Gastrocnemius medialis (tissue), 4 donors: ENCODE measurements around the gene IQSEC1. TPM values are rescaled to one million over a fixed set of nuclear protein-coding genes. Genes with fewer than 3 reads are reported as not detected.

Source experiments
- ATAC-seq, 2 donors: fragments of 150-250 bp; one replicate each; pipeline ENCODE4 v1.9.1; 2016
- DNase-seq, 2 donors: peaks; one replicate each; pipeline ENCODE4 v3.0.0-alpha.2; 2019
- H3K27ac ChIP-seq, 4 donors: fragments of 200-600 bp; sonication (generic); 1 replicate in 1 of 4; 2 replicates in 3 of 4; pipeline ENCODE4 v1.5.1; 2016 to 2018; ENCODE audit warnings: mild to moderate bottlenecking in 2 of 4, moderate library complexity in 1 of 4
- H3K27me3 ChIP-seq, 3 donors: fragments of 200-600 bp; sonication (generic) in 2 of 3; 1 replicate in 1 of 3; 2 replicates in 2 of 3; pipeline versions ENCODE4 v1.5.1 to v1.6.0; 2016 to 2019; ENCODE audit warnings: mild to moderate bottlenecking in 1 of 3, moderate library complexity in 1 of 3
- H3K36me3 ChIP-seq, 2 donors: fragments of 200-600 bp; sonication (generic) in 1 of 2; one replicate each; pipeline ENCODE4 v1.5.1; 2017 to 2018
- H3K4me1 ChIP-seq, 2 donors: fragments of 200-600 bp; sonication (generic) in 1 of 2; one replicate each; pipeline ENCODE4 v1.5.1; 2016 to 2017; ENCODE audit warnings: mild to moderate bottlenecking in 2 of 2
- H3K4me3 ChIP-seq, 4 donors: fragments of 200-600 bp; sonication (generic) in 3 of 4; 1 replicate in 1 of 4; 2 replicates in 3 of 4; pipeline ENCODE4 v1.5.1; 2016 to 2019; ENCODE audit warnings: mild to moderate bottlenecking in 2 of 4
- H3K9me3 ChIP-seq, 3 donors: fragments of 200-600 bp; sonication (generic) in 2 of 3; 1 replicate in 1 of 3; 2 replicates in 2 of 3; pipeline ENCODE4 v1.5.1; 2016 to 2019
- POLR2A ChIP-seq, 2 donors: fragments of 450-650 bp; IDR thresholded peaks; one replicate each; pipeline ENCODE4 v1.6.1; 2017; ENCODE audit warnings: antibody characterized with exemption in 2 of 2, mild to moderate bottlenecking in 2 of 2, moderate library complexity in 2 of 2
- in situ Hi-C, 4 donors: fragments of 200-750 bp; cut with MboI; loops; one replicate each; pipeline versions ENCODE4 v1.15.0 to v1.8.0; 2017; ENCODE audit warnings: low sequenced_read_pairs in 4 of 4
- intact Hi-C: fragments of 100-400 bp; cut with DNase I; formaldehyde crosslinking; loops from one replicate; pipeline ENCODE4 v1.15.1; 2023; ENCODE audit warnings: low total_unique reads
- total RNA-seq, 4 donors: library from RNA; depleted of rRNA; stranded (reverse); fragments of >200 nt; gene quantifications; one replicate each; pipeline versions ENCODE4 v1.1.0 to v1.2.3, GENCODE V29; 2016
- TF ChIP-seq, protein P1 (sequence below), 5 experiments: fragments of 450-650 bp in 3 of 5; fragments of 200-600 bp in 2 of 5; sonication (generic) in 2 of 5; IDR thresholded peaks in 4 of 5; conservative IDR thresholded peaks in 1 of 5; 1 replicate in 4 of 5; 2 replicates in 1 of 5; pipeline ENCODE4 v1.5.1; 2016 to 2019; ENCODE audit warnings: antibody characterized with exemption in 5 of 5, mild to moderate bottlenecking in 3 of 5, moderate library complexity in 3 of 5

Gene IQSEC1
- total RNA-seq, 4 donors from 2014 or later = 15.2 to 31.3 (median 28.0) TPM

DNA sequence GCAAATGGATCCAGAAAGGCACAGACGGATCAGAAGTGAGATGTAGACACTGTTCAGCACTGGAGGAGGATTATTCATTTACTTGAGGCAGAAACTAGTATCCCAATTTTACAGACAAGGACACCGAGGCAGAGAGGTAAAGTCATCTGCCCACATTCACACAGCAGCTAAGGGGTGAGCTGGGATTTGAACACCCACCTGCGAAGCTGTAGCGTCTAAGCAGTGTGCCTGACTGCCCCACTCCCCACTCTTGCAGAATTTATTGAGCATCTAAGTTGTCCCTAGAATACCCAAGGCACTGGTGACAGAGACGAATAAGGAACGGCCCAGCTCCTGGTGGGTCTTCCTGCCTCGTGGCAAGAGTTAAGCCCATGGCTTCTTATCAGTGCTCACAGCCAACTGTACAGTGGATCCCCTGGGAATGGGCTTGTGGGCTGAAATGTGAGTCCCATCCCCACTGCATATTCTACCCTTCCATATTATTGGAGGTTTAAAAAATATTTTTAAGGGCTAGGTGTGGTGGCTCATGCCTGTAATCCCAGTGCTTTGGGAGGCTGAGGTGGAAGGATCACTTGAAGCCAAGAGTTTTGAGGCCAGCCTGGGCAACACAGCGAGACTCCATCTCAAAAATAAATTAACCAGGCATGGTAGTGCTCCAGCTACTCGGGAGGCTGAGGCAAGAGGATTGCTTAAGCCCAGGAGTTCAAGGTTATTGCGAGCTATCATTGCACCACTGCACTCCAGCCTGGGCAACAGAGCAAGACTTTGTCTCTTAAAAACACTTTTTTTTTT, 77.6 kb downstream of the IQSEC1 start:
- intact Hi-C loops = loop anchor here (1.0 to 2.0 kb wide), 4 partner anchors 29 to 127 kb away; no protein-coding TSS in a partner anchor
- H3K4me1 ChIP-seq = peaks cover 15 to 19% of the 10 kb centered on the region in 2 donors
- peak overlapping the region; percentile 86 to 97 (median 94) for H3K27ac ChIP-seq
- H3K4me3 ChIP-seq = peak overlapping the region in 1 of 4 donors; percentile 78
- H3K27me3 ChIP-seq = no peaks in the 10 kb centered on the region
- no peak for DNase-seq
- in situ Hi-C loops = loop anchor here in 3 of 4 donors (25.0 kb wide), 1 partner anchor 108 kb away; no protein-coding TSS in a partner anchor
- no peak for ATAC-seq
- TF ChIP-seq POLR2A (IDR thresholded peaks at IDR 0.05) = no peak
- TF ChIP-seq, protein P1, sequence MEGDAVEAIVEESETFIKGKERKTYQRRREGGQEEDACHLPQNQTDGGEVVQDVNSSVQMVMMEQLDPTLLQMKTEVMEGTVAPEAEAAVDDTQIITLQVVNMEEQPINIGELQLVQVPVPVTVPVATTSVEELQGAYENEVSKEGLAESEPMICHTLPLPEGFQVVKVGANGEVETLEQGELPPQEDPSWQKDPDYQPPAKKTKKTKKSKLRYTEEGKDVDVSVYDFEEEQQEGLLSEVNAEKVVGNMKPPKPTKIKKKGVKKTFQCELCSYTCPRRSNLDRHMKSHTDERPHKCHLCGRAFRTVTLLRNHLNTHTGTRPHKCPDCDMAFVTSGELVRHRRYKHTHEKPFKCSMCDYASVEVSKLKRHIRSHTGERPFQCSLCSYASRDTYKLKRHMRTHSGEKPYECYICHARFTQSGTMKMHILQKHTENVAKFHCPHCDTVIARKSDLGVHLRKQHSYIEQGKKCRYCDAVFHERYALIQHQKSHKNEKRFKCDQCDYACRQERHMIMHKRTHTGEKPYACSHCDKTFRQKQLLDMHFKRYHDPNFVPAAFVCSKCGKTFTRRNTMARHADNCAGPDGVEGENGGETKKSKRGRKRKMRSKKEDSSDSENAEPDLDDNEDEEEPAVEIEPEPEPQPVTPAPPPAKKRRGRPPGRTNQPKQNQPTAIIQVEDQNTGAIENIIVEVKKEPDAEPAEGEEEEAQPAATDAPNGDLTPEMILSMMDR (IDR thresholded peaks at IDR 0.05 in 4 of 5, conservative IDR thresholded peaks at IDR 0.05 in 1 of 5) = no peak
- no peaks in the 10 kb centered on the region for H3K36me3 ChIP-seq
- H3K9me3 ChIP-seq = no peaks in the 10 kb centered on the region

GRCh38 chr3:12994607-12995388, 78.4 kb downstream of the IQSEC1 start:
- ATAC-seq (peak; percentile 54 to 61), DNase-seq (peak; percentile 81 to 85)
- peak; percentile 66 to 84 for TF ChIP-seq POLR2A (IDR thresholded peaks at IDR 0.05)
- TF ChIP-seq, protein P1 (IDR thresholded peaks at IDR 0.05 in 4 of 5, conservative IDR thresholded peaks at IDR 0.05 in 1 of 5) = peak; percentile 89 to 98 (median 94)
- no peaks in the 10 kb centered on the region for H3K9me3 ChIP-seq
- H3K4me1 ChIP-seq = peaks cover 19% of the 10 kb centered on the region in 2 donors
- no peaks in the 10 kb centered on the region for H3K36me3 ChIP-seq
- H3K4me3 ChIP-seq = peak overlapping the region; percentile 78 to 99 (median 86)
- intact Hi-C loops = loop anchor here (1.0 to 2.0 kb wide), 4 partner anchors 28 to 126 kb away; no protein-coding TSS in a partner anchor
- H3K27me3 ChIP-seq = no peaks in the 10 kb centered on the region
- in situ Hi-C loops = loop anchor here in 3 of 4 donors (25.0 kb wide), 1 partner anchor 107 kb away; no protein-coding TSS in a partner anchor
- H3K27ac ChIP-seq = peak overlapping the region; percentile 86 to 97 (median 94)

GRCh38 chr3:12994357-12994606, 78.9 kb downstream of the IQSEC1 start:
- in situ Hi-C loops (loop anchor here in 3 of 4 donors (25.0 kb wide), 1 partner anchor 107 kb away; no protein-coding TSS in a partner anchor), intact Hi-C loops (loop anchor here (2.0 kb wide), 3 partner anchors 27 to 63 kb away; no protein-coding TSS in a partner anchor)
- peak; percentile 54 to 69 for ATAC-seq
- no peaks in the 10 kb centered on the region for H3K27me3 ChIP-seq
- DNase-seq = peak in 1 of 2 donors; percentile 55
- H3K27ac ChIP-seq = peak overlapping the region; percentile 86 to 97 (median 94)
- H3K4me1 ChIP-seq = peaks cover 19 to 20% of the 10 kb centered on the region in 2 donors
- no peak for TF ChIP-seq POLR2A (IDR thresholded peaks at IDR 0.05)
- TF ChIP-seq, protein P1 (IDR thresholded peaks at IDR 0.05 in 4 of 5, conservative IDR thresholded peaks at IDR 0.05 in 1 of 5) = no peak
- no peaks in the 10 kb centered on the region for H3K9me3 ChIP-seq
- no peaks in the 10 kb centered on the region for H3K36me3 ChIP-seq
- peak overlapping the region; percentile 78 to 99 (median 86) for H3K4me3 ChIP-seq

DNA sequence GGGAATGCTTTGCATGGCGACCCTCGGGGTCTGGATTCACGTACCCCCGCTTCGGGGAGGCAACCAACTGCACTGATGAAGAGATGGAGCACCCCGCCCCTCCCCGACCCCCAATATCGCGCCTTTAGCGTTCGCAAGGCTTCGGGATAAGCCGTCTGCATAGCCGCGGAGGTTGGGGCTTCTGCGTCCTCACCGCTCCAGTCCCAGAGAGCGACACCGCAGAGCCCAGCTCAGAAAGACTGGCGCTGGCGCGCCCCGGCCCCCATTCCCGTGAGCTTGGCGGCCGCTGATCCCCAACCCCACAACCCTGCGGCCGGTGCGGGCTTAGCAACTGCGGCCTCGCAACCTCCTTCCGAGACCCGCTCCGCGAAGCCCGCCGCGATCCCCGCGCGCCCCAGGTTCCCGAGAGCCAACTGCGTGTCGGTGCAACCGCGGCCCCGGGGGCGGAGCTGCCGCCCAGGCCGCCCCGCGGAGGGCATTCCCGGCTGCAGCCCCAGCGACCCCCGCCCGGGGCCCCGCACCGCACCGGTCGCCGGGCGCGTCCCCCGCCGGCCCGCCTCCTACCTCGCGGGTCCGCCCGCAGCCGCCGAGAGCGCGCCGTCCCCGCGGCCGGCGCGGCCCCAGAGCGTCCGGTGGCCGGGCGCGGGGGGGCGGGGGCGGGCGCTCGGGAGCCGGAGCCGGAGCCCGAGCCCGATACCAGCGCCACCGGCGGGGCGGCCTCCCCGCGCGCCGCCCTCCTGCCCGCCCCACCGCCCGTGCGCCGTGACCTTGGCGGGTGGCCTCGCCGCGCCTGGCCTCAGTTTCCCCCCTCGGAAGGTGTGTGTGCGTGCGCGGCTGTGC, 79.5 kb downstream of the IQSEC1 start:
- ATAC-seq (peak; percentile 53 to 57), DNase-seq (no peak)
- peak overlapping the region; percentile 86 to 97 (median 94) for H3K27ac ChIP-seq
- H3K27me3 ChIP-seq = no peaks in the 10 kb centered on the region
- no peaks in the 10 kb centered on the region for H3K36me3 ChIP-seq
- in situ Hi-C loops (loop anchor here in 3 of 4 donors (25.0 kb wide), 1 partner anchor 106 kb away; no protein-coding TSS in a partner anchor), intact Hi-C loops (loop anchor here (2.0 kb wide), 3 partner anchors 27 to 63 kb away; no protein-coding TSS in a partner anchor)
- H3K4me1 ChIP-seq = peaks cover 20 to 23% of the 10 kb centered on the region in 2 donors
- no peaks in the 10 kb centered on the region for H3K9me3 ChIP-seq
- H3K4me3 ChIP-seq = peak overlapping the region; percentile 78 to 99 (median 90)
- peak in 1 of 2 donors; percentile 26 for TF ChIP-seq POLR2A (IDR thresholded peaks at IDR 0.05)
- TF ChIP-seq, protein P1 (IDR thresholded peaks at IDR 0.05 in 4 of 5, conservative IDR thresholded peaks at IDR 0.05 in 1 of 5) = no peak
